Right cardiac atrium (tissue), 5 donors: ENCODE measurements around the gene CASK. TPM values are rescaled to one million over a fixed set of nuclear protein-coding genes. Genes with fewer than 3 reads are reported as not detected.

Experiments used
- ATAC-seq, 2 donors: fragments of 200-7000 bp; cut with Tn5 transposase; one replicate each; pipeline versions ENCODE4 v1.8.0 to v1.9.1; 2020; ENCODE audit warnings: moderate library complexity in 2 of 2, mild to moderate bottlenecking in 1 of 2
- DNase-seq, 3 donors: peaks; one replicate each; pipeline ENCODE4 v3.0.0-alpha.2; 2020
- H3K27ac ChIP-seq: one replicate; pipeline ENCODE4 v1.5.1; 2013; ENCODE audit warnings: mild to moderate bottlenecking, low read length, control low read depth, moderate library complexity
- H3K27me3 ChIP-seq: one replicate; pipeline ENCODE4 v1.6.1; 2013; ENCODE audit not compliant: control insufficient read depth, insufficient read depth
- H3K4me1 ChIP-seq: one replicate; pipeline ENCODE4 v1.6.1; 2013; ENCODE audit warnings: low read length; ENCODE audit not compliant: control insufficient read depth, insufficient read depth
- H3K4me3 ChIP-seq: one replicate; pipeline ENCODE4 v1.5.1; 2013; ENCODE audit warnings: low read length, control low read depth
- H3K9me3 ChIP-seq: one replicate; pipeline ENCODE4 v1.6.1; 2013; ENCODE audit warnings: low read length; ENCODE audit not compliant: control insufficient read depth
- WGBS: extraction: QIAGEN DNeasy Blood & Tissue Kit; methylation state at CpG from one replicate; pipeline ENCODE4 v1.1.7; 2013; 5-methylcytosine and 5-hydroxymethylcytosine counted together
- intact Hi-C, 4 donors: fragments of 100-400 bp; cut with DNase I; formaldehyde crosslinking; loops; one replicate each; pipeline versions ENCODE4 v1.11.0 to v1.14.0; 2022 to 2023
- polyA plus RNA-seq: library from polyadenylated mRNA; stranded (reverse); fragments of 200-250 nt; gene quantifications from one replicate; pipeline ENCODE4 v1.2.3, GENCODE V29; 2013
- total RNA-seq, 4 donors: library from RNA; stranded (reverse); fragmentation: NEBNext Ultra II Directional; extraction: Animal tissue kit (Norgen Biotek cat#: 25700); gene quantifications; one replicate each; pipeline ENCODE4 v1.2.1, GENCODE V29; 2021
- donor health status: healthy with polysubstance abuse.
- donor health status: DM: no; HTN: yes; CAD: no.
- donor health status: DM: no; HTN: no; CAD: no.
- donor health status: DM: no; HTN: yes; CAD: no; lungs with severe emphysema.
- donor health status: DM: yes; HTN: yes; CAD: no.

CASK gene
- total and polyA plus RNA-seq, 5 donors: 3.3 to 17.5 (median 16.8) TPM

DNA sequence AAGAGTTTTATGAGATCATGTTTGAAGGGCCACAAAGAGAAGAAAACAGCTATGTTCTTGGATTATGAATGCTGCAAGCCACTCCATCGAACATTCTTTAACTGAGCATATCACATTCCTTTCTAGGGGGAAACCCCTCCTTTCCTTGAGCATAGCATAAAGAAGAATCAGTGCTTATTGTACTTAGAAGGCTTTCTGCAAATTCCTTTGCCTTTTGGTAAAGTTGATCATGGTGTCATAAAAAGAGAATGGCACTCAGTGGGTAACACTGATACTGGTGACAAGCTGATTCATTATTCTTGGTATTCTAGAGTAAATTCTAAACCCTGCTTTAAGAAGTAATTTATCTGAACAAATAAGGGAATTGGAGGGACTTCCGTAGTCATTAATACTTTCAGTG is 323.1 kb downstream of the CASK start:
- Histone ChIP-seq H3K27me3 (no peaks in the 10 kb centered on the region), H3K4me1 (no peaks in the 10 kb centered on the region), H3K9me3 (no peaks in the 10 kb centered on the region), H3K27ac (no peak overlapping the region), H3K4me3 (no peak overlapping the region)
- ATAC-seq: no peak
- intact Hi-C loops: no loop called here
- DNase-seq: no peak
- 62% methylated on average over 2 of the region's 2 CpGs for WGBS

DNA sequence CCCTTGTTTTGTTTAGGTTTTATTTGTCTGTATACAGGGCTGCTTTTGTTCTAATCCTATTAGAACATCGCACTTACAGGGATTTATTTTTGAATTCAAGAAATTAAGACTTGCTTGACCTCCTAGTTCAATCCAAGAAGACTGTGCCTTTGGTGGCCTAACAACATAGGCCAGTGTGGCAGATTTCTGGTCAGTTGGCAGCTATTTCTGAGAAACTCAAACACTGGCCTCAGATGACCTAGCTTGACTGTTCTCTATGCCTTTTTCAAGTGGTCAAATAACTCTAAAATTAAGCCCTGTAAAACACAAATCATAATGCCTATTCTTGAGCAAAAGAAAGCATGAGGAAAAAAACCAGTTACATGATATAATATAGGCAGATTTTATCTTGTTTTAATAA is 323.8 kb downstream of the CASK start:
- DNase-seq: no peak
- Histone ChIP-seq H3K4me3 (no peak overlapping the region), H3K27ac (no peak overlapping the region), H3K27me3 (no peaks in the 10 kb centered on the region), H3K4me1 (no peaks in the 10 kb centered on the region), H3K9me3 (no peaks in the 10 kb centered on the region)
- intact Hi-C loops: no loop called here
- peak in 1 of 2 donors; percentile 41 for ATAC-seq
- 55% methylated on average over 1 of the region's 1 CpG for WGBS

DNA sequence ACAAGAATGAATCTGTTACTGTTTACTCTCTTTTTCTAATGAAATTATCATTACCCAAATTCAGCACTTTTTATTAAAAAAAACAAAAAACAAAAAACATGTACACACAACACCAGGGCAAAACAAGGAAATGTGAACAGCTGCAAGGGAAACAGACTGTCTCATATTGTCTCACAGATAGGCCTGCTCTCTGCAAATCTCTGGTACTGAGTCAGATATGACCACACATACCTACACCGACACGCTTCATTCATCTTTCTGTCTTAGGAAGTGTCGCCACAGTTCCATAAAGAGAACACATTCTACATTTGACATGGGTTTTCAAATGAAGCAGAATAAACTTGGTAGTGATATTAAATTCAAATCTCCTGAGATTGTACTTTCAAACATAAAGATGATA is 326.8 kb downstream of the CASK start:
- no peak for DNase-seq
- Histone ChIP-seq H3K27me3 (no peaks in the 10 kb centered on the region), H3K9me3 (no peaks in the 10 kb centered on the region), H3K4me1 (no peaks in the 10 kb centered on the region), H3K27ac (no peak overlapping the region), H3K4me3 (no peak overlapping the region)
- intact Hi-C loops: no loop called here
- no peak for ATAC-seq
- 88% methylated on average over 3 of the region's 3 CpGs for WGBS

DNA sequence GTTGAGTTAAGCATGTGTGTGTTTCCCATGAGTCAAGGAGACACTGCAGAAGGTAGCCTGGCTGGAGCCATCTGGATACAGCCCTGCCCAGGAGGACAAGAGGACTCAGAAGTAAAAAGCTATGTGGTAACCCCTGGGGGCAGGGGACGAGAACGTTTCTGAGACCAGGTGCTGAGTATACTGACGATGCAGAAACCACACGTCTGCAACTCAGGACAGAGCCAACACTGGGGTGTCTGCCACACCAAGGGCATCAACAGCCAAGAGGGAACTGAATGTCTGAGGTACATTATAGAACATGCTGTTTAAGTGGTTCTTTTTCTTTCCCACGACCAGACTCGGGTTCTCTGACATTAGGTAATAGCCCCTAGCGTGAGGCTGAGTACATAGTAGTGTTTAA is 328.7 kb downstream of the CASK start:
- Histone ChIP-seq H3K4me3 (no peak overlapping the region), H3K27ac (no peak overlapping the region), H3K9me3 (no peaks in the 10 kb centered on the region), H3K4me1 (no peaks in the 10 kb centered on the region), H3K27me3 (no peaks in the 10 kb centered on the region)
- 67% methylated on average over 7 of the region's 7 CpGs for WGBS
- intact Hi-C loops: no loop called here
- ATAC-seq: no peak
- no peak for DNase-seq

DNA sequence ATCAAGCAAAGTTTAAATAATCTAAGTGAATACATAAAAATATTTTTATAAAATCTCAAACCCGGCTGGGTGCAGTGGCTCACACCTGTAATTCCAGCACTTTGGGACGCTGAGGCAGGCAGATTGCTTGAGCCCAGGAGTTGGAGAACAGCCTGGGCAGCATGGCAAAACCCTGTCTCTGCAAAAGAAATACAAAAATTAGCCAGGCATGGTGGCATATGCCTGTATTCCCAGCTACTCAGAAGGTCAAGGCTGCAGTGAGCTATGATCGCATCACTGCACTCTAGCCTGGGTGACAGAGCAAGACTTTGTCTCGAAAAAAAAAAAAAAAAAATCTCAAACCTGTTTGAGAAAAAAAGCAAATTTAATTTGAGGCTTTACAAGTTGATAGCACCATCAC is 331.4 kb downstream of the CASK start:
- no peaks in the 10 kb centered on the region for H3K4me1 ChIP-seq
- no peak overlapping the region for H3K27ac ChIP-seq
- no peaks in the 10 kb centered on the region for H3K9me3 ChIP-seq
- intact Hi-C loops: no loop called here
- DNase-seq: no peak
- no peaks in the 10 kb centered on the region for H3K27me3 ChIP-seq
- WGBS: 93% methylated on average over 4 of the region's 4 CpGs
- H3K4me3 ChIP-seq: no peak overlapping the region
- ATAC-seq: no peak

DNA sequence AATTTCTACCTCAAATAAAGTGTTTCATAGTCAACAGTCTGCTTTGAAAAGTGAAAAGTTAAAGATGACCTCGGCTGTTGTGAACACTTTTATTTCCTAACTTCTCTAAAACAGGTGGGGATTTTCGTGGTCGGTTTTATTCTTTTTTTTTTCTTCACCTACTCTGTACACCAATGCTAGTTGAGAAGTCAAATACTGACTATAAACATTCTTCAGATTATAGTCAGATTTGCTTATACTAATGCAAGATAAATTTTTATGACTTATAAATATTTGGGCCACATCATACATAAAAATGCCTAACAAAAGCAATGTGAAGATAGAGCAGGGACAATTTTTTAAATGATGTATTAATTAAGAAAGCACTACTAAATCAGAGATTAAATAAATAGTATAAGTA is 332.7 kb downstream of the CASK start:
- ATAC-seq (no peak), DNase-seq (no peak)
- intact Hi-C loops: no loop called here
- no peak overlapping the region for H3K27ac ChIP-seq
- H3K4me3 ChIP-seq: no peak overlapping the region
- H3K4me1 ChIP-seq: no peaks in the 10 kb centered on the region
- WGBS: 92% methylated on average over 3 of the region's 3 CpGs
- no peaks in the 10 kb centered on the region for H3K27me3 ChIP-seq
- no peaks in the 10 kb centered on the region for H3K9me3 ChIP-seq

DNA sequence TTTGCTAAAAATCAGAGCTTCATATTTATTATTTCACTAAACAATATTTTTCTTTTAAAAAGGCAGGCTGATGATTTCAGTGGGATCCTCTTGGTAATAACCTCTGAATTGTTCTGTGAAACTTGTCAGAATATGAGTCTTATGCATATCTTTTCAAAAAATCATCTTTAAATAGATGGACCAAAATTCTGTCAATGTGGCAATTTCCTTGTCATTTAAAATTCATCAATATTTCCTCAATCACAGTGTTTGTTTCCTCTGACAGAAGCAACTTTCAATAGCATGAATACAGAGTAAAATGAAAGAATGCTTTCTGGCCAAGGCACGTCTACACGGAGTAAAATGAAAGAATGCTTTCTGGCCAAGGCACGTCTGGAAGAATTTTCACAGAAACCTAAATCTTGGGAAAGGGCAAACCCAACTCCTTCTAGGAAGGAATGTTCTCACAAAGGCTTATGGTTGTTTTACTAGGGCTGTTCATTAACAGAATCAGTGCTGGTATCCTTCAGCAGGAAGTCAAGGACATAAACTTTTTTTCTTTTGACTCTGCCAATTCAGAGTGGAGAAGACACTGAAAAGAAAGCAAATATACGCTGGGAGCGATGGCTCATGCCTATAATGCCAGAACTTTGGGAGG is 333.6 kb downstream of the CASK start:
- ATAC-seq (peak in 1 of 2 donors; percentile 38), DNase-seq (no peak)
- Histone ChIP-seq H3K27me3 (no peaks in the 10 kb centered on the region), H3K27ac (no peak overlapping the region), H3K4me1 (no peaks in the 10 kb centered on the region), H3K9me3 (no peaks in the 10 kb centered on the region), H3K4me3 (no peak overlapping the region)
- intact Hi-C loops: no loop called here
- WGBS: 40% methylated on average over 5 of the region's 5 CpGs

DNA sequence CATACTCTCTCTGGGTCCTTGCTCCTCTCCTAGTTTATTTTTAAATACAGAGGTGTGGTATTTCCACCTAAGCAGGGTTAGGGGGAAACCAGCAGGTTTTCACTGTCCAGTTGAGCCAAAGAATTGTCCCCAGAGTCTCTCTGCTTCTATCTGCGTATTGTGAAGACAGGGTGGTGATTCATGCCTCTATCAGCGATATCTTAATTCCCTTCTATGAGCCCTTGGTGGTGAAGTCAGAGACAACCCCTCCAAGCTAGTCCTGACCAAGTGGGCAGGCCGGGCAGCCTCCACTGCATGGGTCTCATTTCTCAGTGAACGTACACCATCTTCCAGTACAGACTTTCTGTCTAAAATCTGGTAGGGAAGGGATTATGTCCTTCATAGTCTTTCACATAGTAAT is 335.1 kb downstream of the CASK start:
- no peaks in the 10 kb centered on the region for H3K4me1 ChIP-seq
- no peak overlapping the region for H3K4me3 ChIP-seq
- DNase-seq (no peak), ATAC-seq (no peak)
- H3K9me3 ChIP-seq: no peaks in the 10 kb centered on the region
- WGBS: 70% methylated on average over 4 of the region's 4 CpGs
- H3K27me3 ChIP-seq: no peaks in the 10 kb centered on the region
- intact Hi-C loops: no loop called here
- H3K27ac ChIP-seq: no peak overlapping the region

DNA sequence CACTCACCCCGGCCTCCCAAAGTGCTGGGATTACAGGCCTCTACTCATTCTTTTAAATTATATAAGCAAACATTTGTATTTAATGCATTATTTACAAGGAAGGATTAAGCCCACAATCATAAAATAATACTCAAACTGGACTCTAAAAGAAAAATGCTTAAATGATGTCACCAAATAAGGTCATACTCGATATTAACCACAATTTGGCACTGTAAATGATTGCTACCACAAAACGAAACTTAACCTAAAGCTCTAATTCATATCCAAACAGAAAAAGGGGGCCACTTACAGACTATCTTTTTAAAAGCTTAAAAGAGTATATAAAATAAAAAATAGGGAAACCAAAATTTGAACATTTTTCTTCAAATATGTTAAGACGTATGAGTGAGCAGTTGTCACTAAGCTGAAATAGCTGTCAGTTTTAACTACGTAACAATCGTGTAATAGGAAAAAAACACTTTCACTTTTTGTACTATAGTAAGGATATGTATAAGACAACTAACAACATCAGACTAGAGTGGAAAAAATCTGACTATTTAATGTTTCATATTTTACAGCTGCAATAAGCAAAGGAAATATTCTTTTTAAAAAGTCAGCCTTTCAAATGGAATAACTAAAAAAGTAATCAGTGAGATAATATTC is 342.8 kb downstream of the CASK start:
- intact Hi-C loops: no loop called here
- DNase-seq (no peak), ATAC-seq (no peak)
- no peak overlapping the region for H3K4me3 ChIP-seq
- H3K4me1 ChIP-seq: no peaks in the 10 kb centered on the region
- no peaks in the 10 kb centered on the region for H3K9me3 ChIP-seq
- no peak overlapping the region for H3K27ac ChIP-seq
- no peaks in the 10 kb centered on the region for H3K27me3 ChIP-seq
- 66% methylated on average over 6 of the region's 6 CpGs for WGBS

DNA sequence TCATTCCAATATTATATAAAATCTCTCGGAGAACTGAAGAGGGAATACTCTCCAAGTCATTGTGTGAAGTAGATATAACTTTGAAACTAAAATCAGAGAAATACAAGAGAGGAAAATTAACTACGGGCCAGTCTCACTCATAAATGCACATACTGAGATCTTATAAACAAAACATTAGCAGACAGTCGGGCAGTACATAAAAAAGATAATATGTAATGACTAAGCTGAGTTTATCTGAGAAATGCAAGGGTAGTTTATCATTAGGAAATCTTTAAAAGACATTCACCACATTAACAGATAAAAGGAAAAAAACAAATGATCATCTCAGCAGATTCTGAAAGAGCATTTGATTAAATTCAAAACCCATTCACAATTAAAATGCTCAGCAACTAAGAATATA is 359.5 kb downstream of the CASK start:
- peaks cover 2% of the 10 kb centered on the region for H3K4me1 ChIP-seq
- intact Hi-C loops: no loop called here
- no peak overlapping the region for H3K27ac ChIP-seq
- no peaks in the 10 kb centered on the region for H3K9me3 ChIP-seq
- no peak overlapping the region for H3K4me3 ChIP-seq
- WGBS: 44% methylated on average over 3 of the region's 3 CpGs
- DNase-seq (no peak), ATAC-seq (no peak)
- H3K27me3 ChIP-seq: no peaks in the 10 kb centered on the region

DNA sequence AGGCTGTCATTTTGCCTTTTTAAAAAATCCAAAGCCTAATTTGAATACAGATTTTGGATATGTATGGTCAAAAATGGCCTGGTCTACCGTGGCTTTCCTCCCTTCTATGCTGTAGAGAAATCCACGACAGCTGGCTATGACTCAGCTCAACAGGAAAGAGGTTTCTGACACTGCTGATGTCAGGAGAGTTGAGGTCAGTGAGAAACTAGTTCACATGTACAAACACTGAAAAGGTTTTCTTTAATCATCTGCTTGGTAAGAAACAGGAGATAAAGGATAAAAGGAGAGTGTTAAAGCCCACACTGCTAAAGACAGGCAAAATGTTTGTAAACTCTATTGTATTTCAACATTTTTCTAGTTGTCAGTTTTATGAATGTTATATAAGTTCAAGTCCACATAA is 362.3 kb downstream of the CASK start:
- 4% methylated on average over 2 of the region's 2 CpGs for WGBS
- no peaks in the 10 kb centered on the region for H3K27me3 ChIP-seq
- intact Hi-C loops: no loop called here
- peaks cover 2% of the 10 kb centered on the region for H3K4me1 ChIP-seq
- no peaks in the 10 kb centered on the region for H3K9me3 ChIP-seq
- peak; percentile 62 to 76 for ATAC-seq
- no peak overlapping the region for H3K4me3 ChIP-seq
- no peak for DNase-seq
- H3K27ac ChIP-seq: no peak overlapping the region
